Neural progenitor cell (in vitro differentiated cells): Measurements from ENCODE around the gene PYCR2. TPM values are rescaled to one million over a fixed set of nuclear protein-coding genes. Genes with fewer than 3 reads are reported as not detected.

ENCODE experiments used
- DNase-seq: peaks from one replicate; pipeline ENCODE4 v3.0.0-alpha.2; 2016; ENCODE audit warnings: low spot score
- H2AFZ ChIP-seq: fragments of 200-600 bp; sonication (generic); replicated peaks from 2 replicates; pipeline ENCODE4 v1.6.1; 2016; ENCODE audit warnings: antibody characterized with exemption
- H3F3A ChIP-seq: fragments of 200-600 bp; sonication (generic); 2 replicates; pipeline ENCODE4 v1.6.1; 2016; ENCODE audit warnings: antibody characterized with exemption, low read depth
- H3K27ac ChIP-seq: fragments of 200-600 bp; sonication (generic); 2 replicates; pipeline ENCODE4 v1.5.1; 2016; ENCODE audit warnings: mild to moderate bottlenecking
- H3K27me3 ChIP-seq: fragments of 200-600 bp; sonication (generic); 2 replicates; pipeline ENCODE4 v1.6.1; 2016; ENCODE audit warnings: mild to moderate bottlenecking, moderate library complexity
- H3K36me3 ChIP-seq: fragments of 200-600 bp; sonication (generic); 2 replicates; pipeline ENCODE4 v1.5.1; 2016
- H3K4me1 ChIP-seq: fragments of 200-600 bp; sonication (generic); 2 replicates; pipeline ENCODE4 v1.6.1; 2016; ENCODE audit warnings: mixed run types
- H3K4me2 ChIP-seq: fragments of 200-600 bp; sonication (generic); 2 replicates; pipeline ENCODE4 v1.6.1; 2016
- H3K4me3 ChIP-seq: fragments of 200-600 bp; sonication (generic); 2 replicates; pipeline ENCODE4 v1.5.1; 2016
- H3K79me2 ChIP-seq: fragments of 200-600 bp; sonication (generic); 2 replicates; pipeline ENCODE4 v1.6.1; 2016; ENCODE audit warnings: low read depth
- H3K9ac ChIP-seq: fragments of 200-600 bp; sonication (generic); 2 replicates; pipeline ENCODE4 v1.6.1; 2016
- H3K9me3 ChIP-seq: fragments of 200-600 bp; sonication (generic); 2 replicates; pipeline ENCODE4 v1.5.1; 2016; ENCODE audit warnings: low read depth
- H4K20me1 ChIP-seq: fragments of 200-600 bp; sonication (generic); 2 replicates; pipeline ENCODE4 v1.6.1; 2016; ENCODE audit warnings: low read depth
- H3K27ac Mint-ChIP-seq: 3 replicates; pipeline ENCODE4 v1.8.0; 2021; ENCODE audit warnings: mixed read lengths
- H3K27me3 Mint-ChIP-seq: 2 replicates; pipeline ENCODE4 v1.8.0; 2022; ENCODE audit warnings: low read depth, mild to moderate bottlenecking, inconsistent platforms, moderate library complexity, mixed read lengths; ENCODE audit not compliant: insufficient read depth
- H3K36me3 Mint-ChIP-seq: 3 replicates; pipeline ENCODE4 v1.8.0; 2021; ENCODE audit warnings: mixed read lengths
- H3K4me1 Mint-ChIP-seq: 3 replicates; pipeline ENCODE4 v1.8.0; 2021; ENCODE audit warnings: mixed read lengths
- H3K4me3 Mint-ChIP-seq: 3 replicates; pipeline ENCODE4 v1.8.0; 2021; ENCODE audit warnings: mild to moderate bottlenecking, moderate library complexity, mixed read lengths
- H3K9me3 Mint-ChIP-seq: 3 replicates; pipeline ENCODE4 v1.8.0; 2020; ENCODE audit warnings: mixed read lengths
- EZH2 ChIP-seq: fragments of 200-600 bp; sonication (generic); IDR thresholded peaks from 2 replicates; pipeline ENCODE4 v1.6.1; 2017; ENCODE audit warnings: antibody characterized with exemption, mild to moderate bottlenecking, moderate library complexity
- EZH2phosphoT487 ChIP-seq: fragments of 200-600 bp; sonication (generic); IDR thresholded peaks from 2 replicates; pipeline ENCODE4 v1.6.1; 2017; ENCODE audit warnings: antibody characterized with exemption
- total RNA-seq: library from RNA; depleted of rRNA; stranded (reverse); fragments of >200 nt; gene quantifications from 2 replicates; pipeline ENCODE4 v1.2.3, GENCODE V29; 2015; ENCODE audit warnings: low replicate concordance
- TF ChIP-seq, protein P1 (sequence below): fragments of 200-600 bp; sonication (generic); IDR thresholded peaks from 2 replicates; pipeline ENCODE4 v1.5.1; 2017; ENCODE audit warnings: antibody characterized with exemption, mild to moderate bottlenecking

Gene PYCR2
- total RNA-seq, 1 donor from 2014 or later: 23.8 TPM

DNA sequence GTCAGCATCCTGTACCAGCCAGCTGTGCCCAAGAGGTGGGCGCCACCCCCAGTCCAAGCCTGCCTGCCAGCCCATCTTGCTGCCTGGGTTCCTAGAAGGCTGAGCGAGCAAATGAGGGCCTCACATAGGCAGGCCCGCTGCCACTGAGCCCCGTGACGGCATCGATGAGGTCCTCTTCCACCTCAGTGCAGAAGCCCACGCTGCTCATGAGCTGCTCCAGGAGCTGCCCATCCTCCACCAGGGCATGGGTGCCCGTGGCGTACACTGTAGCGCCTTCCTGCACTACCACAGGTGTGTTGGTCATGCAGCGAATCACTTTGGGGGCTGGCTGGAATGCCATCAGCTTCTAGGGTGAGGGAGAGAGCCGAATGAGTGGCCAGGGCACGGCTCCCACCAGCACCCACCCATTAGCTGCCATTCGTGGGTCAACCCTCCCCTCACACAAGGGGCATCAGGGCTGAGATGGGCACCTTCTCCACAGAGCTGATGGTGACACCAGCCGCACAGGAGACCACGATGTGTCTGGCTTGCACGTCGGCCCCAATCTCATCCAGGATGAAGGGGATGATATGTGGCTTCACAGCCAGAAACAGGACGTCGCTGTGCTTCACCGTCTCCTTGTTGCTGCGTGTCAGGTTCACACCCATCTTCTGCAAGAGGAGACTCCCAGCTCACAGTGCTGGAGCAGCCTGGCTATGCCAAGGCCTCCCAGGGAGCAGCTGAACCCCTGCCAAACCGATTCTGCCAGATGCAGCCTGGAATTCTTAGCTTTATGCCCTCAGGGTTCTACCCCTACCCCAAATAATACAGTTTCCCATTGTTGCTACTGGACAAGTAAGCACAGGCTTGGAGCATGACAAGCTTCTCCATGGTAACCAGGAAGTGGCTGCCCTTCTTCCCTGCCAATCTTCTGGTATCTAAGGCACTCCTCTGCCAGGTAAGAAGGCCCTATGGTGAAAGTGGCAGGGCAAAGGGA, 2.0 kb downstream of the PYCR2 start:
- no peak for TF ChIP-seq EZH2
- no peak for TF ChIP-seq EZH2phosphoT487
- TF ChIP-seq, protein P1, sequence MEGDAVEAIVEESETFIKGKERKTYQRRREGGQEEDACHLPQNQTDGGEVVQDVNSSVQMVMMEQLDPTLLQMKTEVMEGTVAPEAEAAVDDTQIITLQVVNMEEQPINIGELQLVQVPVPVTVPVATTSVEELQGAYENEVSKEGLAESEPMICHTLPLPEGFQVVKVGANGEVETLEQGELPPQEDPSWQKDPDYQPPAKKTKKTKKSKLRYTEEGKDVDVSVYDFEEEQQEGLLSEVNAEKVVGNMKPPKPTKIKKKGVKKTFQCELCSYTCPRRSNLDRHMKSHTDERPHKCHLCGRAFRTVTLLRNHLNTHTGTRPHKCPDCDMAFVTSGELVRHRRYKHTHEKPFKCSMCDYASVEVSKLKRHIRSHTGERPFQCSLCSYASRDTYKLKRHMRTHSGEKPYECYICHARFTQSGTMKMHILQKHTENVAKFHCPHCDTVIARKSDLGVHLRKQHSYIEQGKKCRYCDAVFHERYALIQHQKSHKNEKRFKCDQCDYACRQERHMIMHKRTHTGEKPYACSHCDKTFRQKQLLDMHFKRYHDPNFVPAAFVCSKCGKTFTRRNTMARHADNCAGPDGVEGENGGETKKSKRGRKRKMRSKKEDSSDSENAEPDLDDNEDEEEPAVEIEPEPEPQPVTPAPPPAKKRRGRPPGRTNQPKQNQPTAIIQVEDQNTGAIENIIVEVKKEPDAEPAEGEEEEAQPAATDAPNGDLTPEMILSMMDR: no peak
- Histone ChIP-seq H3K27ac (no peak overlapping the region), H3K9me3 (no peaks in the 10 kb centered on the region), H3K4me3 (no peak overlapping the region), H3K27me3 (no peaks in the 10 kb centered on the region), H3K9ac (no peak overlapping the region), H3F3A (peaks cover 29% of the 10 kb centered on the region), H3K4me2 (no peak overlapping the region), H2AFZ (no peak overlapping the region), H4K20me1 (peaks cover 14% of the 10 kb centered on the region), H3K79me2 (peaks cover 20% of the 10 kb centered on the region), H3K36me3 (no peaks in the 10 kb centered on the region), H3K4me1 (peaks cover 10% of the 10 kb centered on the region)
- Mint-ChIP-seq H3K4me1 (peaks cover 15% of the 10 kb centered on the region), H3K36me3 (peaks cover 16% of the 10 kb centered on the region), H3K27ac (no peak overlapping the region), H3K4me3 (peak overlapping the region; percentile 97), H3K27me3 (peaks cover 5% of the 10 kb centered on the region), H3K9me3 (no peaks in the 10 kb centered on the region)
- DNase-seq: no peak

DNA sequence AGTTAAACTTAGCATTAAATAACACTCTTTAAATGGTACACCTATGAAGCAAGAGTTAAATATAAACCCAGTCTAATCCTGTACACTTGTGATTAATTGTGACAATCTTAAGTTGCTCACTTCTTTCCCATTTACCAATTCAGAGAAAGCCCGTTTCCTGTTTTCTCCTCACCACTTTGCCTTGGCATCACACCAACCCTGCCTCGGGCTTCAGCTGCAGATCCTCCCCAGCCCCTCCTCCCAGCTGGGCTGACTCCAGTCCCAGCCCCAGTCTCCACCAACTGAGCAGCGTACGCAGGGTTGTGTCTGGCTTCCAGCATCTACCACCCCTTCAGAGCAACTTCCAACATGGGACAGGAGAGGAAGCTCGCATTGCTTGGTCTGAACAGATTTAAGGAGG, 4.1 kb downstream of the PYCR2 start:
- DNase-seq: no peak
- no peak overlapping the region for H3K27ac Mint-ChIP-seq
- H3K4me1 ChIP-seq: peaks cover 10% of the 10 kb centered on the region
- TF ChIP-seq EZH2phosphoT487: no peak
- no peak for TF ChIP-seq EZH2
- TF ChIP-seq, protein P1: no peak
- no peak overlapping the region for H2AFZ ChIP-seq
- peaks cover 26% of the 10 kb centered on the region for H3K4me1 Mint-ChIP-seq
- no peak overlapping the region for H3K9ac ChIP-seq
- H3K4me2 ChIP-seq: no peak overlapping the region
- peaks cover 6% of the 10 kb centered on the region for H3K27me3 Mint-ChIP-seq
- no peaks in the 10 kb centered on the region for H3K9me3 Mint-ChIP-seq
- no peak overlapping the region for H3K4me3 Mint-ChIP-seq
- H3K27me3 ChIP-seq: no peaks in the 10 kb centered on the region
- H3K4me3 ChIP-seq: no peak overlapping the region
- H3K27ac ChIP-seq: no peak overlapping the region
- H3K36me3 ChIP-seq: no peaks in the 10 kb centered on the region
- peaks cover 14% of the 10 kb centered on the region for H4K20me1 ChIP-seq
- peaks cover 16% of the 10 kb centered on the region for H3K36me3 Mint-ChIP-seq
- H3K79me2 ChIP-seq: peaks cover 20% of the 10 kb centered on the region
- peaks cover 14% of the 10 kb centered on the region for H3F3A ChIP-seq
- H3K9me3 ChIP-seq: no peaks in the 10 kb centered on the region

DNA sequence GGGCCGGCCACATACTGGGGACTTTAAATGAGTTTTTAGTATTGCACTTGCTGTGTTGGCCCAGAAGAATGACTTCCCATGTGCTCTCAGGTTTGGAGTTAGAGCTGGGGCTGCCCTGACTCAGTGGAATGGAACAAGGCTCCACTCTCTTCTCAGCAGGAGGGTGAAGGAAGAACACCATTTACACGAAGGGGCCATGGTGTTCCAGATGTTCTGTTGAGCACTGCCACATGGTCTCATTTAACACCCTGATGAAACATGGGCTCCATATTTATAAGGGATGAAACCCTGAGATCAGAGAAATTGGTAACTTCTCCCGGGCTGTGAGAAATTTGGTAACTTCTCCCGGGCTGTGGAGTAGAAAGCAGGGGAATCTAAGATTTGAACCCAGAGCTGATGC, 5.8 kb downstream of the PYCR2 start:
- peaks cover 1% of the 10 kb centered on the region for H3F3A ChIP-seq
- Mint-ChIP-seq H3K4me1 (peaks cover 28% of the 10 kb centered on the region), H3K9me3 (no peaks in the 10 kb centered on the region), H3K27ac (no peak overlapping the region), H3K27me3 (peaks cover 5% of the 10 kb centered on the region), H3K36me3 (peaks cover 16% of the 10 kb centered on the region), H3K4me3 (no peak overlapping the region)
- DNase-seq: no peak
- TF ChIP-seq EZH2 (no peak), EZH2phosphoT487 (no peak)
- TF ChIP-seq, protein P1: no peak
- no peak overlapping the region for H3K4me2 ChIP-seq
- H3K27me3 ChIP-seq: no peaks in the 10 kb centered on the region
- H3K4me3 ChIP-seq: no peak overlapping the region
- no peak overlapping the region for H3K27ac ChIP-seq
- peaks cover 11% of the 10 kb centered on the region for H4K20me1 ChIP-seq
- no peak overlapping the region for H3K9ac ChIP-seq
- no peaks in the 10 kb centered on the region for H3K9me3 ChIP-seq
- H2AFZ ChIP-seq: no peak overlapping the region
- peaks cover 15% of the 10 kb centered on the region for H3K79me2 ChIP-seq
- H3K4me1 ChIP-seq: peaks cover 6% of the 10 kb centered on the region
- no peaks in the 10 kb centered on the region for H3K36me3 ChIP-seq
